Measurements from ENCODE around the gene HOXB3. TPM values are rescaled to one million over a fixed set of nuclear protein-coding genes. Genes with fewer than 3 reads are reported as not detected.

HOXB3 gene
- total and polyA plus RNA-seq, 2 of the 4 experiments (the other 2 are of a cell fraction) = 6.3 to 59.6 TPM

- peak overlapping the region; percentile 2; the same call in 1 of the 2 replicates for H3K4me3 ChIP-seq (ENCODE audit: insufficient read depth, low read depth, low read length)
- H3K23ac ChIP-seq (ENCODE audit: low read depth, low read length) = peak overlapping the region; percentile 91
- H3K4me2 ChIP-seq (ENCODE audit: low read depth, low read length) = peak overlapping the region; percentile 68
- peak overlapping the region; percentile 93 for H2BK5ac ChIP-seq (ENCODE audit: low read depth, low read length, poor library complexity, severe bottlenecking)
- peak overlapping the region; percentile 26 for H2BK20ac ChIP-seq (ENCODE audit: low read depth, low read length)
- peak overlapping the region; percentile 89 for H2BK120ac ChIP-seq (ENCODE audit: low read depth, low read length)
- CTCF ChIA-PET = no interaction called here
- peak overlapping the region; percentile 73 for H3K9ac ChIP-seq (ENCODE audit: low read depth, low read length)
- POLR2A ChIA-PET (ENCODE audit: unreplicated experiment) = interaction anchor here (0.7 to 1.3 kb wide), 3 partner anchors 31 to 60 kb away, joined by 3 to 5 read pairs (median 4); no protein-coding TSS in a partner anchor
- TF ChIP-seq POLR2A (IDR thresholded peaks at IDR 0.05; ENCODE audit: low read depth, low read length) = no peak
- no peak for TF ChIP-seq SMC3 (IDR thresholded peaks at IDR 0.05; ENCODE audit: low read depth, low read length)
- no peak; the same call in 1 of the 2 replicates for TF ChIP-seq MAZ (IDR thresholded peaks at IDR 0.05; ENCODE audit: borderline replicate concordance, low read depth, low read length)
- TF ChIP-seq NFE2L2 (IDR thresholded peaks at IDR 0.05; ENCODE audit: low read depth, low read length) = no peak
- no peak for TF ChIP-seq CHD1 (IDR thresholded peaks at IDR 0.05; ENCODE audit: low read depth, low read length)
- TF ChIP-seq CEBPB (IDR thresholded peaks at IDR 0.05; ENCODE audit: low read depth, low read length) = no peak
- no peak for TF ChIP-seq RFX5 (IDR thresholded peaks at IDR 0.05; ENCODE audit: low read depth, low read length)
- TF ChIP-seq FOS (IDR thresholded peaks at IDR 0.05; ENCODE audit: low read depth, low read length) = no peak
- TF ChIP-seq USF2 (IDR thresholded peaks at IDR 0.05; ENCODE audit: low read depth, low read length) = no peak
- peak overlapping the region; percentile 54; the same call in 2 of the 3 replicates for H2BK15ac ChIP-seq (ENCODE audit: low read depth, low read length)
- peak overlapping the region; percentile 66 for H4K5ac ChIP-seq (ENCODE audit: low read depth, low read length)
- H2AK5ac ChIP-seq (ENCODE audit: low read depth, low read length) = peak overlapping the region; percentile 59
- peaks cover 4 to 9% of the 10 kb centered on the region in 2 experiments; a peak in 2 of 4 replicates for H3K79me1 ChIP-seq (ENCODE audit: low read depth in 1 of 2, low read length in 2 of 2)
- H2AK9ac ChIP-seq (replicated peaks; ENCODE audit: low read depth, low read length, poor library complexity) = peak overlapping the region; percentile 66
- in situ Hi-C loops (cut with MboI; ENCODE audit: low sequenced_read_pairs) = no loop called here
- no peaks in the 10 kb centered on the region for H3K27me3 ChIP-seq (ENCODE audit: control insufficient read depth, insufficient read depth, low read length)
- H3K27ac ChIP-seq (ENCODE audit: insufficient read depth, low read length) = peak overlapping the region; percentile 96
- dilution Hi-C loops (cut with HindIII; ENCODE audit: low sequenced_read_pairs, unreplicated experiment) = no loop called here
- peaks cover 42% of the 10 kb centered on the region for H3K4me1 ChIP-seq (ENCODE audit: control insufficient read depth, insufficient read depth, low read length)
- H3K9me1 ChIP-seq (ENCODE audit: insufficient read depth, low read length) = no peaks in the 10 kb centered on the region
- peak overlapping the region; percentile 24 for H2AFZ ChIP-seq (replicated peaks; ENCODE audit: low read length, poor library complexity)
- H3K18ac ChIP-seq (ENCODE audit: low read depth, low read length) = peak overlapping the region; percentile 58
- H4K20me1 ChIP-seq (ENCODE audit: insufficient read depth, low read length) = 0 out of 2 replicates have a peak, but pooled peaks cover under 1% of the 10 kb centered on the region
- H3K56ac ChIP-seq (ENCODE audit: extremely low read depth, insufficient read depth, low read length) = peak overlapping the region; percentile 73
- peak overlapping the region; percentile 83 for H3K14ac ChIP-seq (replicated peaks; ENCODE audit: low read depth, low read length)
- H3K36me3 ChIP-seq (ENCODE audit: control insufficient read depth, insufficient read depth, low read length) = peaks cover 33% of the 10 kb centered on the region
- WGBS, 2 experiments (ENCODE audit: extremely low coverage in 2 of 2, insufficient read length in 1 of 2) = 2% methylated on average over 13 of the region's 47 CpGs; no CpG with 5 or more reads in 1 of the 2 experiments
- H3K4ac ChIP-seq (ENCODE audit: low read depth, low read length) = peak overlapping the region; percentile 94
- peak overlapping the region; percentile 88 for H4K91ac ChIP-seq (ENCODE audit: insufficient read depth, low read depth, low read length)
- BruUV-seq (replicated peaks) = no TSS peak
- H3K9me3 ChIP-seq (ENCODE audit: control insufficient read depth, insufficient read depth, low read length) = no peaks in the 10 kb centered on the region
- peak overlapping the region; percentile 76 to 89 for H4K8ac ChIP-seq (ENCODE audit: low read depth in 2 of 2, low read length in 2 of 2)
- intact Hi-C loops (cut with micrococcal nuclease) = no loop called here
- ATAC-seq (ENCODE audit: low read depth) (no peak), DNase-seq (peak; percentile 32)
Measured at GRCh38 chr17:48551596-48552465, 38.2 kb downstream of the HOXB3 start.
